ENCODE data around the gene GGA2.
"Not testable (repeated sequence)": the region's sequence is repeated elsewhere in the genome, so short reads cannot be mapped to it uniquely, and the experiment has no call there.

The GGA2 gene

DNA sequence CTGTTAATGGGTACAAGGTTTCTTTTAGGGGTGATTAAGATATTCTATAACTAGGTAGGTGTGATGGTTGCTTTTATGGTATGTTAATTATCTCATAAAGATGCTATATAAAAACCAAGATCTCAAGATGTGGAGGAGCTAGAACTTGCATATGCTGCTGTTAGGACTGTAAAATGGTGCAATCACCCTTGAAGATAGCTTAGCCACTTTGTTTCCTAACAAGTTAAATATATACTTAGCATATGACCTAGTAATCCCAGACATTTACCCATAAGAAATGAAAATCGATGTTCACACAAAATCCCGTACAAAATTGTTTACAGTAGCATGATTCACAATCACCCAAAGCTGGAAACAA is 25.1 kb downstream of the GGA2 start:
- TF ChIP-seq EZH2phosphoT487 (conservative IDR thresholded peaks at IDR 0.05; ENCODE audit: low read length): no peak
- TF ChIP-seq, protein P1, sequence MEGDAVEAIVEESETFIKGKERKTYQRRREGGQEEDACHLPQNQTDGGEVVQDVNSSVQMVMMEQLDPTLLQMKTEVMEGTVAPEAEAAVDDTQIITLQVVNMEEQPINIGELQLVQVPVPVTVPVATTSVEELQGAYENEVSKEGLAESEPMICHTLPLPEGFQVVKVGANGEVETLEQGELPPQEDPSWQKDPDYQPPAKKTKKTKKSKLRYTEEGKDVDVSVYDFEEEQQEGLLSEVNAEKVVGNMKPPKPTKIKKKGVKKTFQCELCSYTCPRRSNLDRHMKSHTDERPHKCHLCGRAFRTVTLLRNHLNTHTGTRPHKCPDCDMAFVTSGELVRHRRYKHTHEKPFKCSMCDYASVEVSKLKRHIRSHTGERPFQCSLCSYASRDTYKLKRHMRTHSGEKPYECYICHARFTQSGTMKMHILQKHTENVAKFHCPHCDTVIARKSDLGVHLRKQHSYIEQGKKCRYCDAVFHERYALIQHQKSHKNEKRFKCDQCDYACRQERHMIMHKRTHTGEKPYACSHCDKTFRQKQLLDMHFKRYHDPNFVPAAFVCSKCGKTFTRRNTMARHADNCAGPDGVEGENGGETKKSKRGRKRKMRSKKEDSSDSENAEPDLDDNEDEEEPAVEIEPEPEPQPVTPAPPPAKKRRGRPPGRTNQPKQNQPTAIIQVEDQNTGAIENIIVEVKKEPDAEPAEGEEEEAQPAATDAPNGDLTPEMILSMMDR (IDR thresholded peaks at IDR 0.05; ENCODE audit: insufficient read depth, low read length, poor library complexity, severe bottlenecking): no peak
- H4K20me1 ChIP-seq (ENCODE audit: low read depth, low read length): peaks cover 4% of the 10 kb centered on the region
- H3K9ac ChIP-seq (ENCODE audit: low read length): no peak overlapping the region
- H3K79me2 ChIP-seq (ENCODE audit: insufficient read depth, low read length): peaks cover 10% of the 10 kb centered on the region; the same call in 1 of the 2 replicates
- H3K27ac ChIP-seq (ENCODE audit: low read depth, low read length): no peak overlapping the region
- H3K9me2 ChIP-seq (replicated peaks; ENCODE audit: insufficient read depth, low read length): no peaks in the 10 kb centered on the region
- no peaks in the 10 kb centered on the region for H3F3A ChIP-seq (ENCODE audit: insufficient read depth)
- H2AFZ ChIP-seq (ENCODE audit: low read depth, low read length, severe bottlenecking): no peak overlapping the region
- H3K4me3 ChIP-seq (ENCODE audit: insufficient read depth, low read length, poor library complexity, severe bottlenecking): no peak overlapping the region
- no peaks in the 10 kb centered on the region for H3K27me3 ChIP-seq (ENCODE audit: low read length)
- no peaks in the 10 kb centered on the region for H3K9me3 ChIP-seq (ENCODE audit: insufficient read depth, low read length)
- H3K4me2 ChIP-seq (ENCODE audit: low read depth, low read length, poor library complexity, severe bottlenecking): no peak overlapping the region
- H3K36me3 ChIP-seq (ENCODE audit: low read length): peaks cover 53% of the 10 kb centered on the region

DNA sequence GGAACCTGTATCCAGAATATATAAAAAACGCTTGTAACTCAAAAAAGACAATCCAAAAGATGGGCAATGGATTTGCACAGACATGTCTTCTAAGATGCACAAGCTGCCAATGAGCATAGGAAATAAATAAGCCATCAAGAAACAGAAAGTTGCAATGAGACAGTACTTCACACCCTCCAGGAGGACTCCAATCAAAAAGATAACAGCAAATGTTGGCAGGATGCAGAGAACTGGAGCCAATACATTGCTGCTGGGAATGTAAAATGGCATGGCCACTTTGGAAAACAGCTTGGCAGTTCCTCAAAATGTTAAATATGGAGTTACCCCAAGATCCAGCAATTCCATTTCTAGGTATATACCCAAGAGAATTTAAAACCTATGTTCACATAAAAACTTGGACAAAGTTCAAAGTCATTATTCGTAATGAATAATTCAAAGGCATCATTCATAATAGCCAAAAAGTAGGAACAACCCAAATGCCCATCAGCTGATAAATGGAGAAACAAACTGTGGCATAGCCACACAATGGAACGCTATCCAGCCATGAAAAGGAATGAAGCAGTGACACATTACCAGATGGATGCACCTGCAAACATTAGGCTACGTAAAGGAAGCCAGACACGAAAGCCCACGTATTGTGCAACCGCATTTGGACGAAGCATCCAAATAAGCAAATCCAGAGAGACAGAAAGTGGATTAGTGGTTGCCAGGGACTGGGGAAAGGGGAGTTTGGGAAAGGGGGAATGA is 25.6 kb downstream of the GGA2 start:
- H3K27ac ChIP-seq (ENCODE audit: low read depth, low read length): no peak overlapping the region
- no peak overlapping the region for H3K9ac ChIP-seq (ENCODE audit: low read length)
- peaks cover 49% of the 10 kb centered on the region for H3K36me3 ChIP-seq (ENCODE audit: low read length)
- no peak overlapping the region for H2AFZ ChIP-seq (ENCODE audit: low read depth, low read length, severe bottlenecking)
- no peak overlapping the region for H3K4me2 ChIP-seq (ENCODE audit: low read depth, low read length, poor library complexity, severe bottlenecking)
- H3K4me3 ChIP-seq (ENCODE audit: insufficient read depth, low read length, poor library complexity, severe bottlenecking): no peak overlapping the region
- H3F3A ChIP-seq (ENCODE audit: insufficient read depth): no peaks in the 10 kb centered on the region
- H3K9me3 ChIP-seq (ENCODE audit: insufficient read depth, low read length): no peaks in the 10 kb centered on the region
- TF ChIP-seq, protein P1 (IDR thresholded peaks at IDR 0.05; ENCODE audit: insufficient read depth, low read length, poor library complexity, severe bottlenecking): no peak
- TF ChIP-seq EZH2phosphoT487 (conservative IDR thresholded peaks at IDR 0.05; ENCODE audit: low read length): no peak
- no peaks in the 10 kb centered on the region for H3K27me3 ChIP-seq (ENCODE audit: low read length)
- no peaks in the 10 kb centered on the region; the same call in none of the 2 replicates for H4K20me1 ChIP-seq (ENCODE audit: low read depth, low read length)
- no peaks in the 10 kb centered on the region for H3K9me2 ChIP-seq (replicated peaks; ENCODE audit: insufficient read depth, low read length)
- H3K79me2 ChIP-seq (ENCODE audit: insufficient read depth, low read length): 0 out of 2 replicates have a peak, but pooled peaks cover 7% of the 10 kb centered on the region

DNA sequence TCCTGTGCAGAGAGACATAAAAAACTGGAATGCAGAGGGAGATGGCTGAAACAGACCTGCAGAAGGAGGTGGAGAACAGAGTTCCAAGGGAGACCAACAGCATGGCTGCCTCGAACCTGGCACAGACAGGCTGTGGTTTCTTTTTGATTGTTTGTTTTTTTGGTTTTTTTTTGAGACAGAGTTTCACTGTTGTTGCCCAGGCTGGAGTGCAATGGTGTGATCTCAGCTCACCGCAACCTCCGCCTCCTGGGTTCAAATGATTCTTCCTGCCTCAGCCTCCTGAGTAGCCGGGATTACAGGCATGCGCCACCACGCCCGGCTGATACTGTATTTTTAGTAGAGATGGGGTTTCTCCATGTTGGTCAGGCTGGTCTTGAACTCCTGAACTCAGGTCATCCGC is 26.8 kb downstream of the GGA2 start:
- H3K27ac ChIP-seq (ENCODE audit: low read depth, low read length); H3K9me3 ChIP-seq (ENCODE audit: insufficient read depth, low read length); H3K9me2 ChIP-seq (replicated peaks; ENCODE audit: insufficient read depth, low read length); H3K27me3 ChIP-seq (ENCODE audit: low read length); H3K9ac ChIP-seq (ENCODE audit: low read length); H2AFZ ChIP-seq (ENCODE audit: low read depth, low read length, severe bottlenecking); H3F3A ChIP-seq (ENCODE audit: insufficient read depth); H3K79me2 ChIP-seq (ENCODE audit: insufficient read depth, low read length); H3K4me3 ChIP-seq (ENCODE audit: insufficient read depth, low read length, poor library complexity, severe bottlenecking); H4K20me1 ChIP-seq (ENCODE audit: low read depth, low read length); H3K4me2 ChIP-seq (ENCODE audit: low read depth, low read length, poor library complexity, severe bottlenecking): not testable (repeated sequence)
- peaks cover 37% of the 10 kb centered on the region for H3K36me3 ChIP-seq (ENCODE audit: low read length)

DNA sequence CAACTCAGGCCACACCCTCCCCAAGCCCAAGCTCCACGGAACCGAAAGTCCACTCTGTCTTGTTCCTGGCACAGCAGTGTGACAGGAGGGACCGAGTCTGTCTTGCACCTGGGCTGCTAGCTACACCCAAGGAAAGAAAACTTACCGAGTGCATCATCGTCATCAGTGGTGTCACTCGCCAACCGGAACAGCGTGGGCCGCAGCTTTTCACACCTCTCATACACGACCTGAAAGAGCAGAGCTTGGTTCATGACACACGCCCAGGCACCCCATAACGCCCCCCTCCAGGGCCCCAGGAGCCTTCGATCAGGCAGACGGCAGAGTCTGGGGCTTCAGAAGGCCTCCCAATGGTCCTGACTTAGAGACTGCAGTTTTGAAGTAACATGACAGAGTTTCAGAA is 27.5 kb downstream of the GGA2 start:
- H4K20me1 ChIP-seq (ENCODE audit: low read depth, low read length): no peaks in the 10 kb centered on the region

More for the DNA sequence above, 27.5 kb downstream of the GGA2 start:
- no peaks in the 10 kb centered on the region for H3K9me2 ChIP-seq (replicated peaks; ENCODE audit: insufficient read depth, low read length)
- H3K79me2 ChIP-seq (ENCODE audit: insufficient read depth, low read length): no peaks in the 10 kb centered on the region
- no peak overlapping the region for H3K9ac ChIP-seq (ENCODE audit: low read length)
- no peak overlapping the region for H3K4me3 ChIP-seq (ENCODE audit: insufficient read depth, low read length, poor library complexity, severe bottlenecking)
- no peak for TF ChIP-seq EZH2phosphoT487 (conservative IDR thresholded peaks at IDR 0.05; ENCODE audit: low read length)
- TF ChIP-seq, protein P1 (IDR thresholded peaks at IDR 0.05; ENCODE audit: insufficient read depth, low read length, poor library complexity, severe bottlenecking): no peak
- H3K27me3 ChIP-seq (ENCODE audit: low read length): no peaks in the 10 kb centered on the region
- no peak overlapping the region for H2AFZ ChIP-seq (ENCODE audit: low read depth, low read length, severe bottlenecking)
- peaks cover 33% of the 10 kb centered on the region for H3K36me3 ChIP-seq (ENCODE audit: low read length)
- no peak overlapping the region for H3K27ac ChIP-seq (ENCODE audit: low read depth, low read length)
- no peak overlapping the region for H3K4me2 ChIP-seq (ENCODE audit: low read depth, low read length, poor library complexity, severe bottlenecking)
- H3F3A ChIP-seq (ENCODE audit: insufficient read depth): no peaks in the 10 kb centered on the region
- H3K9me3 ChIP-seq (ENCODE audit: insufficient read depth, low read length): no peaks in the 10 kb centered on the region

Data from SU-DHL-6 (cell line).